ENCODE results near the gene RABGAP1L.
"Not testable (repeated sequence)": the region's sequence is repeated elsewhere in the genome, so short reads cannot be mapped to it uniquely, and the experiment has no call there.

RABGAP1L gene

DNA sequence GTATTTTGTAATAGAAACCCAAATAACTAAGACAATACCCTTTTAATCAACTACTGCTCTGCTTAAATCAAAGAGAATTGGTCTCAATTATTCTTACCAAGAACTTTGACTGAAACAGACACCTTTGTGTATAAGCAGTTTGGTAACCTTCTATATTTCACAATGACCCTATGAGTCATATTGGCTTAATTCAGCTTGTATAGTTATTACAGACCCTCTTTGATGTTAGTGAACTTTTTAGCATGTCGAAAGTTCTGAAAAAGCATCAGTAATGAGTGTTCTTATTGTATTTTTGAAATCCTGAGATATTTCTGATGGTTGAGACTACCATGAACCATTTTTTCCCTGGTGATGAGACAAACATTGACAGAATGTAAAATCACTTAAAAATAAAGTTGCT, 43.3 kb upstream of the RABGAP1L start:
- H3K27ac ChIP-seq = no peak overlapping the region
- H3K36me3 ChIP-seq (replicated peaks) = no peaks in the 10 kb centered on the region
- H3K27me3 ChIP-seq (replicated peaks) = no peaks in the 10 kb centered on the region
- DNase-seq = no peak
- H3K4me3 ChIP-seq (ENCODE audit: low read depth, low read length) = no peak overlapping the region
- in situ Hi-C loops (cut with HindIII; ENCODE audit: low pct_ligation_motif_present, low sequenced_read_pairs) = no loop called here
- no peak for TF ChIP-seq CTCF (IDR thresholded peaks at IDR 0.05; ENCODE audit: low read depth, low read length, missing control alignments)

GRCh38 chr1:174118751-174119150, 40.6 kb upstream of the RABGAP1L start:
- no peak for DNase-seq
- H3K36me3 ChIP-seq (replicated peaks) = no peaks in the 10 kb centered on the region
- H3K4me3 ChIP-seq (ENCODE audit: low read depth, low read length) = no peak overlapping the region
- H3K27me3 ChIP-seq (replicated peaks) = no peaks in the 10 kb centered on the region
- no peak for TF ChIP-seq CTCF (IDR thresholded peaks at IDR 0.05; ENCODE audit: low read depth, low read length, missing control alignments)
- in situ Hi-C loops (cut with HindIII; ENCODE audit: low pct_ligation_motif_present, low sequenced_read_pairs) = no loop called here
- H3K27ac ChIP-seq = no peak overlapping the region

GRCh38 chr1:174122318-174122717, 37.0 kb upstream of the RABGAP1L start:
- in situ Hi-C loops (cut with HindIII; ENCODE audit: low pct_ligation_motif_present, low sequenced_read_pairs); H3K27ac ChIP-seq; H3K4me3 ChIP-seq (ENCODE audit: low read depth, low read length); H3K36me3 ChIP-seq (replicated peaks); H3K27me3 ChIP-seq (replicated peaks); DNase-seq: not testable (repeated sequence)

- in situ Hi-C loops (cut with HindIII; ENCODE audit: low pct_ligation_motif_present, low sequenced_read_pairs) = no loop called here
- DNase-seq = no peak
- H3K4me3 ChIP-seq (ENCODE audit: low read depth, low read length) = no peak overlapping the region
- TF ChIP-seq CTCF (IDR thresholded peaks at IDR 0.05; ENCODE audit: low read depth, low read length, missing control alignments) = no peak
- no peaks in the 10 kb centered on the region for H3K36me3 ChIP-seq (replicated peaks)
- H3K27me3 ChIP-seq (replicated peaks) = no peaks in the 10 kb centered on the region
- H3K27ac ChIP-seq = no peak overlapping the region
Measured at GRCh38 chr1:174123843-174124242, 35.5 kb upstream of the RABGAP1L start.

GRCh38 chr1:174127176-174127575, 32.1 kb upstream of the RABGAP1L start:
- H3K4me3 ChIP-seq (ENCODE audit: low read depth, low read length); H3K27ac ChIP-seq; H3K27me3 ChIP-seq (replicated peaks); DNase-seq; H3K36me3 ChIP-seq (replicated peaks); in situ Hi-C loops (cut with HindIII; ENCODE audit: low pct_ligation_motif_present, low sequenced_read_pairs): not testable (repeated sequence)

- no peak overlapping the region for H3K27ac ChIP-seq
- no peaks in the 10 kb centered on the region for H3K27me3 ChIP-seq (replicated peaks)
- H3K4me3 ChIP-seq (ENCODE audit: low read depth, low read length) = no peak overlapping the region
- no peak for DNase-seq
- no peak for TF ChIP-seq CTCF (IDR thresholded peaks at IDR 0.05; ENCODE audit: low read depth, low read length, missing control alignments)
- H3K36me3 ChIP-seq (replicated peaks) = no peaks in the 10 kb centered on the region
- in situ Hi-C loops (cut with HindIII; ENCODE audit: low pct_ligation_motif_present, low sequenced_read_pairs) = no loop called here
Measured at GRCh38 chr1:174131032-174131638, 28.2 kb upstream of the RABGAP1L start.

DNA sequence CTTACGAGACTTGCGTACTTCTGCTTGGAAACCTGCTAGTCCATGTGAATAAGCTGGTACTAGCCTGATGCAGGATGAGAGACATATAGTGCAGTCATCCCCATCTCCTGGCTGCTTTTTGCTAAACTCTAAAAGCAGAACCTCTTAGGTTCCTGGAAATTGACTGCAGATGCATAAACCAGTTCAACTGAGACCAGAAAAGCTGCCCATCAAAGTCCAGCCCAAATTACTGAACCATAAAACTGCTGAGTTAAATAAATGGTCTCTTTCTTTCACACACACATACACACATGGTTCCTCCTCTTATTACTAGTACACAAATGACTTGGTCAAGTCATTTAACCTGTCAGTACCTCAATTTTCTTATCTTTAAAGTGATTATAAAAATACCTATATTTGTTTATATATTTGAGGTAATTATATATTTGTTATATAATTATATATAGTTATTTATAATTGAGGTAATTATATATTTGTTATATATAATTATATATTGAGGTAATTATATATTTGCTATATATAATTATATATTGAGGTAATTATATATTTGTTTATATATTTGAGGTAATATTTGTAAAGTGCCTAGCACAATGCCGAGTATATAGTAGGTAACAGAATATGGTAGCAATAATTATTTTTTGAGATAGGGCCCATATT, 25.2 kb upstream of the RABGAP1L start:
- Histone ChIP-seq H3K4me3 (ENCODE audit: low read depth, low read length) (no peak overlapping the region), H3K36me3 (replicated peaks) (no peaks in the 10 kb centered on the region), H3K27me3 (replicated peaks) (no peaks in the 10 kb centered on the region), H3K27ac (no peak overlapping the region)
- no peak for DNase-seq
- TF ChIP-seq CTCF (IDR thresholded peaks at IDR 0.05; ENCODE audit: low read depth, low read length, missing control alignments) = no peak
- in situ Hi-C loops (cut with HindIII; ENCODE audit: low pct_ligation_motif_present, low sequenced_read_pairs) = no loop called here
